Fibroblast of pulmonary artery (primary cell): ENCODE results near the gene PLA2G4E.

ENCODE experiments used
- DNase-seq: peaks from one replicate; pipeline ENCODE4 v3.0.0-alpha.2; 2010; ENCODE audit warnings: low read depth
- H3K4me3 ChIP-seq: replicated peaks from 2 replicates; pipeline ENCODE4 v1.5.1; 2011; ENCODE audit warnings: low read depth, mild to moderate bottlenecking, control low read depth, low read length, moderate library complexity
- TF ChIP-seq, protein P1 (sequence below): IDR thresholded peaks from 2 replicates; pipeline ENCODE4 v1.5.1; 2011; ENCODE audit warnings: mild to moderate bottlenecking, control low read depth, low read length, inconsistent platforms; ENCODE audit errors: missing control alignments

Gene PLA2G4E

DNA sequence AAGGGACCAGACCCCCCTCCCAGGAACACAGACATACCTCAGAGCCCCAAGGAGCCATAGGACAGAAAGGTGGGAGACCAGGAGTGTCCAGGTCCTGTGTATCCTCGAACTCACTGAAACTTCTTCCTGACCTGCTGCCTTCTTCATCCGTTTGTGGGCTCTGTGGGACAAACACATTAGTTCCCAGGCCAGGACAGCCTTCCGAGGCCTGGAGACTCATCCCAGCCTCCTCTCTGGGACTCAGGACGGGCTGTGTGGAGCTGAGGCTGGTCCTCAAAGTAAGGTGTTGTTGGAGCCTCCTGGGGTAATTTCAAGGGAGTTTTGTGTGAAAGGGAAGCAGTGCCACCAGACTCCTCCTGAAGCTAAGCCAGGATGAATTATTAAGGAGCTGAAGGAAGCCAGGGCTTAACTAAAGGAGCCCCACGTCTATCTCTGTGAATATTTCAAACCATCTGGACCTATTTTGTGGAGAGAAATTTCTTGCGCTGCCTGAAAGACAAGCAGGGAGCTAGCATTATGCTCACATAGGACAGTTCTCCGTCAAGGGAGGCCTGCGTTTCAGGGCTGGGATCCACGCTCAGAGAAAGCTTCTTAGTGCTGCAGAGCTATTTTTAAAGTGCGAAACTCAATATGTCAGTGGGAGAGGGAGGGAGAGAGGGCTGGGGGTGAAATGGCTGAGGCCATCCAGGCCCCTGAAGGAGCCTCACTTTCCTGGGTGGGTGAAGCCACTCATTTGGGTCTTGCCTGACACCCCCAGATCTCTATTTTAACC is 29.8 kb upstream of the PLA2G4E start:
- no peak for DNase-seq
- TF ChIP-seq, protein P1, sequence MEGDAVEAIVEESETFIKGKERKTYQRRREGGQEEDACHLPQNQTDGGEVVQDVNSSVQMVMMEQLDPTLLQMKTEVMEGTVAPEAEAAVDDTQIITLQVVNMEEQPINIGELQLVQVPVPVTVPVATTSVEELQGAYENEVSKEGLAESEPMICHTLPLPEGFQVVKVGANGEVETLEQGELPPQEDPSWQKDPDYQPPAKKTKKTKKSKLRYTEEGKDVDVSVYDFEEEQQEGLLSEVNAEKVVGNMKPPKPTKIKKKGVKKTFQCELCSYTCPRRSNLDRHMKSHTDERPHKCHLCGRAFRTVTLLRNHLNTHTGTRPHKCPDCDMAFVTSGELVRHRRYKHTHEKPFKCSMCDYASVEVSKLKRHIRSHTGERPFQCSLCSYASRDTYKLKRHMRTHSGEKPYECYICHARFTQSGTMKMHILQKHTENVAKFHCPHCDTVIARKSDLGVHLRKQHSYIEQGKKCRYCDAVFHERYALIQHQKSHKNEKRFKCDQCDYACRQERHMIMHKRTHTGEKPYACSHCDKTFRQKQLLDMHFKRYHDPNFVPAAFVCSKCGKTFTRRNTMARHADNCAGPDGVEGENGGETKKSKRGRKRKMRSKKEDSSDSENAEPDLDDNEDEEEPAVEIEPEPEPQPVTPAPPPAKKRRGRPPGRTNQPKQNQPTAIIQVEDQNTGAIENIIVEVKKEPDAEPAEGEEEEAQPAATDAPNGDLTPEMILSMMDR, result no peak
- H3K4me3 ChIP-seq, result no peak overlapping the region

DNA sequence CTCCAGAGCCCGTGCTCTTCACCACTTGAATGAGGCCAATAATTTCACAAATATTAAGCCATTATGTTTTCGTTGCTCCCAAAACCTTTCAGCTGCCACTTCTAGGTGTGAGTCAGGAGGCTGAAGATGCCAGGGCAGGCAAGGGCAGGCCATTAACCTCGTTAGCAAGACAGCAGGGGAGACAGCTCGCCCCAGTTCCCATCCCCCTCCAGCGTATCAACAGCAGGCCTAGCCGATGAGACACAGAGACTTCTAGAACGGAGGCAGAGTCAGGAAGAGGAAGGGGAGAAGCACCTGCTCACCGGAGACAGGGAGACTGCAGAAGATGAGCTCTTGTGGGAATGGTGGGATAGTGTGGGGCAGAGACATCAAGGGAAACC is 28.0 kb upstream of the PLA2G4E start:
- TF ChIP-seq, protein P1, result no peak
- H3K4me3 ChIP-seq, result no peak overlapping the region
- DNase-seq, result no peak

DNA sequence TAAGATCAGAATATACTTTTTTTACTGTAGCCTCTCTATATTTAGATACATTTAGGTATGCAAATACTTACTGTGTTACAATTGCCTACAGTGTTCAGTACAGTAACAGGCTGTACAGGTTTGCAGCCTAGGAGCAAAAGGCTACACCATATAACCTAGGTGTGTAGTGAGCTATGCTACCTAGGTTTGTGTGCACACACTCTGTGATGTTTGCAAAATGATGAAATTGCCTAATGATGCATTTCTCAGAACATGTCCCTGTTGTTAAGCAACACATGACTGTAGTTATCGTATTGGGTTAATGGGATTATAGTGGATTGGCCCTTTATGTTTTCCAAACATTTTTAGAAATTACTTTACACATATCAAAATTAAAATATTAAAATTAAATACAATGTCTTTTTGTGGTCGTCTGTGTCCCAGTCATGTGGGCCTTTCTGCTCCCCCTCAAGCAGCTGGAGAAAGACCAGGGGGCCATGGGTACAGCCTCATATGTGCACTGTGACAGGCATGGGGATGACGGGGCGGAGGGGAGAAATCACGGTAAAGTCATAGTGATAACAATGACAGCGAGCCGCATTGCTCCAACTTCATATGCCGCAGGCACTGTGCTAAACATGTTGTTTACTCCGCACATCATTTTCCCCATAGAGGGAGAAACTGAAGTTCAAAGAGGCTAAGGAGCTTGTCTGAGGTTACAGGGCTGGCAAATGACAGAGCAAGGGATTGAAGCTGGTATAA is 27.4 kb upstream of the PLA2G4E start:
- H3K4me3 ChIP-seq, result no peak overlapping the region
- TF ChIP-seq, protein P1, result no peak
- DNase-seq, result no peak

GRCh38 chr15:42046597-42046996 is 25.8 kb upstream of the PLA2G4E start:
- TF ChIP-seq, protein P1, result no peak
- H3K4me3 ChIP-seq, result no peak overlapping the region
- no peak for DNase-seq

DNA sequence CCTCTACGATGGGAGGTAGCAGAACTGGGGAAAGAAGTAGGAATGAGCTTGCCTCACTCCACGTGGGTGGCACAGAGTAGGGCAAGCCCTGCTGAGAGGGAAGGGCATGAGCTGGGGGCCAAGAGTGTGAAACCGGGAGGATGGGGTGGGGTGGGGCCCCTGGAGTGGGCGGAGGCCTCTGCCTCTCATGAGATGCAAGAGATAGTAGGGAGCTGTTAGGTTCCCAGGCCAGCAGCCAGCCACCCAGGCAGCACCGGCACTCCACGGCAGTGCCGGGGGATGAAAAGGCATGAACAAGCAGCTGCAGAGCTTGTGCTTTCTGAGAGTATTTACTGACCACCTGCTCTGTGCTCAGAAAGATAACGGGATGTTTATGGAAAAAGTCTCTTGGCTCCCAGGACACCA is 24.4 kb upstream of the PLA2G4E start:
- TF ChIP-seq, protein P1, result no peak
- H3K4me3 ChIP-seq, result no peak overlapping the region
- no peak for DNase-seq

GRCh38 chr15:42042602-42043400 is 22.0 kb upstream of the PLA2G4E start:
- DNase-seq, result no peak
- TF ChIP-seq, protein P1, result no peak
- H3K4me3 ChIP-seq, result no peak overlapping the region
